ENCODE results near the gene BBIP1. TPM values are rescaled to one million over a fixed set of nuclear protein-coding genes. Genes with fewer than 3 reads are reported as not detected.

Gene BBIP1
- total and polyA plus RNA-seq, 4 donors, result 30.4 to 38.6 (median 35.7) TPM

- H3K36me3 ChIP-seq (ENCODE audit: control insufficient read depth in 1 of 2, insufficient read depth in 2 of 2, low read length in 1 of 2), result no peaks in the 10 kb centered on the region
- intact Hi-C loops (cut with DNase I), result loop anchor here in 1 of 2 donors (5.0 kb wide), 1 partner anchor 32 kb away; no protein-coding TSS in a partner anchor
- peaks cover 4 to 17% of the 10 kb centered on the region in 2 donors for H3K4me1 ChIP-seq (ENCODE audit: control insufficient read depth in 1 of 2, insufficient read depth in 2 of 2, low read length in 2 of 2)
- H3K27ac ChIP-seq (ENCODE audit: low read depth in 1 of 2, low read length in 2 of 2), result peak overlapping the region in 1 of 2 donors; percentile 78
- DNase-seq (no peak), ATAC-seq (ENCODE audit: low FRiP score) (no peak)
- H3K27me3 ChIP-seq (ENCODE audit: control insufficient read depth in 1 of 2, insufficient read depth in 2 of 2, low read length in 1 of 2), result no peaks in the 10 kb centered on the region
- H3K9me3 ChIP-seq (ENCODE audit: control insufficient read depth, low read length), result no peaks in the 10 kb centered on the region
- 29 to 38% methylated on average over 6 of the region's 6 CpGs for WGBS, 2 donors
- H3K4me3 ChIP-seq (ENCODE audit: low read length in 2 of 2), result no peak overlapping the region
Measured at GRCh38 chr10:110864662-110865140, 54.3 kb downstream of the BBIP1 start.

- H3K4me3 ChIP-seq (ENCODE audit: low read length in 2 of 2), result no peak overlapping the region
- H3K4me1 ChIP-seq (ENCODE audit: control insufficient read depth in 1 of 2, insufficient read depth in 2 of 2, low read length in 2 of 2), result peaks cover 4 to 17% of the 10 kb centered on the region in 2 donors
- intact Hi-C loops (cut with DNase I), result no loop called here
- DNase-seq, result no peak
- H3K9me3 ChIP-seq (ENCODE audit: control insufficient read depth, low read length), result no peaks in the 10 kb centered on the region
- H3K36me3 ChIP-seq (ENCODE audit: control insufficient read depth in 1 of 2, insufficient read depth in 2 of 2, low read length in 1 of 2), result no peaks in the 10 kb centered on the region
- H3K27me3 ChIP-seq (ENCODE audit: control insufficient read depth in 1 of 2, insufficient read depth in 2 of 2, low read length in 1 of 2), result no peaks in the 10 kb centered on the region
- 95 to 96% methylated on average over 2 of the region's 2 CpGs for WGBS, 2 donors
- ATAC-seq (ENCODE audit: low FRiP score), result no peak
- no peak overlapping the region for H3K27ac ChIP-seq (ENCODE audit: low read depth in 1 of 2, low read length in 2 of 2)
Measured at GRCh38 chr10:110863956-110864355, 55.0 kb downstream of the BBIP1 start.

- DNase-seq (no peak), ATAC-seq (ENCODE audit: low FRiP score) (no peak)
- Histone ChIP-seq H3K4me1 (ENCODE audit: control insufficient read depth in 1 of 2, insufficient read depth in 2 of 2, low read length in 2 of 2) (peaks cover 4 to 17% of the 10 kb centered on the region in 2 donors), H3K4me3 (ENCODE audit: low read length in 2 of 2) (no peak overlapping the region), H3K27me3 (ENCODE audit: control insufficient read depth in 1 of 2, insufficient read depth in 2 of 2, low read length in 1 of 2) (no peaks in the 10 kb centered on the region), H3K9me3 (ENCODE audit: control insufficient read depth, low read length) (no peaks in the 10 kb centered on the region), H3K36me3 (ENCODE audit: control insufficient read depth in 1 of 2, insufficient read depth in 2 of 2, low read length in 1 of 2) (no peaks in the 10 kb centered on the region), H3K27ac (ENCODE audit: low read depth in 1 of 2, low read length in 2 of 2) (no peak overlapping the region)
- intact Hi-C loops (cut with DNase I), result no loop called here
Measured at GRCh38 chr10:110863361-110863760, 55.6 kb downstream of the BBIP1 start.

GRCh38 chr10:110862961-110863360 lies 56.0 kb downstream of the BBIP1 start:
- H3K4me3 ChIP-seq (ENCODE audit: low read length in 2 of 2), result no peak overlapping the region
- no peaks in the 10 kb centered on the region for H3K36me3 ChIP-seq (ENCODE audit: control insufficient read depth in 1 of 2, insufficient read depth in 2 of 2, low read length in 1 of 2)
- peaks cover 4 to 16% of the 10 kb centered on the region in 2 donors for H3K4me1 ChIP-seq (ENCODE audit: control insufficient read depth in 1 of 2, insufficient read depth in 2 of 2, low read length in 2 of 2)
- no peak overlapping the region for H3K27ac ChIP-seq (ENCODE audit: low read depth in 1 of 2, low read length in 2 of 2)
- DNase-seq (no peak), ATAC-seq (ENCODE audit: low FRiP score) (no peak)
- WGBS, 2 donors, result 75 to 76% methylated on average over 6 of the region's 6 CpGs
- H3K27me3 ChIP-seq (ENCODE audit: control insufficient read depth in 1 of 2, insufficient read depth in 2 of 2, low read length in 1 of 2), result no peaks in the 10 kb centered on the region
- intact Hi-C loops (cut with DNase I), result no loop called here
- H3K9me3 ChIP-seq (ENCODE audit: control insufficient read depth, low read length), result no peaks in the 10 kb centered on the region

- Histone ChIP-seq H3K4me1 (ENCODE audit: control insufficient read depth in 1 of 2, insufficient read depth in 2 of 2, low read length in 2 of 2) (peaks cover 4 to 10% of the 10 kb centered on the region in 2 donors), H3K27ac (ENCODE audit: low read depth in 1 of 2, low read length in 2 of 2) (no peak overlapping the region), H3K36me3 (ENCODE audit: control insufficient read depth in 1 of 2, insufficient read depth in 2 of 2, low read length in 1 of 2) (no peaks in the 10 kb centered on the region), H3K4me3 (ENCODE audit: low read length in 2 of 2) (no peak overlapping the region), H3K9me3 (ENCODE audit: control insufficient read depth, low read length) (no peaks in the 10 kb centered on the region), H3K27me3 (ENCODE audit: control insufficient read depth in 1 of 2, insufficient read depth in 2 of 2, low read length in 1 of 2) (no peaks in the 10 kb centered on the region)
- 89% methylated on average over 6 of the region's 6 CpGs for WGBS, 2 donors
- DNase-seq (no peak), ATAC-seq (ENCODE audit: low FRiP score) (no peak)
- intact Hi-C loops (cut with DNase I), result no loop called here
Measured at GRCh38 chr10:110861930-110862649, 56.9 kb downstream of the BBIP1 start.

GRCh38 chr10:110861476-110861875 lies 57.5 kb downstream of the BBIP1 start:
- Histone ChIP-seq H3K9me3 (ENCODE audit: control insufficient read depth, low read length) (no peaks in the 10 kb centered on the region), H3K36me3 (ENCODE audit: control insufficient read depth in 1 of 2, insufficient read depth in 2 of 2, low read length in 1 of 2) (no peaks in the 10 kb centered on the region), H3K4me1 (ENCODE audit: control insufficient read depth in 1 of 2, insufficient read depth in 2 of 2, low read length in 2 of 2) (peaks cover 4 to 10% of the 10 kb centered on the region in 2 donors), H3K4me3 (ENCODE audit: low read length in 2 of 2) (no peak overlapping the region), H3K27me3 (ENCODE audit: control insufficient read depth in 1 of 2, insufficient read depth in 2 of 2, low read length in 1 of 2) (no peaks in the 10 kb centered on the region), H3K27ac (ENCODE audit: low read depth in 1 of 2, low read length in 2 of 2) (no peak overlapping the region)
- DNase-seq (no peak), ATAC-seq (ENCODE audit: low FRiP score) (no peak)
- intact Hi-C loops (cut with DNase I), result no loop called here
- 96 to 99% methylated on average over 2 of the region's 2 CpGs for WGBS, 2 donors

- WGBS, 2 donors, result 85 to 89% methylated on average over 7 of the region's 7 CpGs
- Histone ChIP-seq H3K36me3 (ENCODE audit: control insufficient read depth in 1 of 2, insufficient read depth in 2 of 2, low read length in 1 of 2) (no peaks in the 10 kb centered on the region), H3K27ac (ENCODE audit: low read depth in 1 of 2, low read length in 2 of 2) (peak overlapping the region in 1 of 2 donors; percentile 1), H3K9me3 (ENCODE audit: control insufficient read depth, low read length) (no peaks in the 10 kb centered on the region), H3K4me3 (ENCODE audit: low read length in 2 of 2) (no peak overlapping the region), H3K27me3 (ENCODE audit: control insufficient read depth in 1 of 2, insufficient read depth in 2 of 2, low read length in 1 of 2) (no peaks in the 10 kb centered on the region), H3K4me1 (ENCODE audit: control insufficient read depth in 1 of 2, insufficient read depth in 2 of 2, low read length in 2 of 2) (peaks cover 4 to 10% of the 10 kb centered on the region in 2 donors)
- DNase-seq, result no peak
- intact Hi-C loops (cut with DNase I), result no loop called here
- no peak for ATAC-seq (ENCODE audit: low FRiP score)
Measured at GRCh38 chr10:110860576-110861241, 58.3 kb downstream of the BBIP1 start.

GRCh38 chr10:110859973-110860376 lies 59.0 kb downstream of the BBIP1 start:
- WGBS, 2 donors, result 15 to 20% methylated on average over 1 of the region's 1 CpG
- Histone ChIP-seq H3K4me3 (ENCODE audit: low read length in 2 of 2) (no peak overlapping the region), H3K9me3 (ENCODE audit: control insufficient read depth, low read length) (no peaks in the 10 kb centered on the region), H3K27ac (ENCODE audit: low read depth in 1 of 2, low read length in 2 of 2) (no peak overlapping the region), H3K4me1 (ENCODE audit: control insufficient read depth in 1 of 2, insufficient read depth in 2 of 2, low read length in 2 of 2) (peaks cover 1 to 3% of the 10 kb centered on the region in 2 donors), H3K36me3 (ENCODE audit: control insufficient read depth in 1 of 2, insufficient read depth in 2 of 2, low read length in 1 of 2) (no peaks in the 10 kb centered on the region), H3K27me3 (ENCODE audit: control insufficient read depth in 1 of 2, insufficient read depth in 2 of 2, low read length in 1 of 2) (no peaks in the 10 kb centered on the region)
- intact Hi-C loops (cut with DNase I), result no loop called here
- DNase-seq (no peak), ATAC-seq (ENCODE audit: low FRiP score) (peak; percentile 72)
